ENCODE results near the gene TOMM6.

Gene TOMM6

GRCh38 chr6:41787219-41787917, at the start of gene TOMM6:
TSS of gene TOMM6 (plus strand) at chr6:41787694. CDS start at chr6:41787698, 4 bp downstream.
- DNase-seq (ENCODE audit: low read depth in 3 of 3, low spot score in 1 of 3) = peak; percentile 82 to 94 (median 86)

GRCh38 chr6:41739041-41739440, 48.5 kb upstream of the TOMM6 start:
- no peak for DNase-seq (ENCODE audit: low read depth in 3 of 3, low spot score in 1 of 3)

GRCh38 chr6:41740366-41741162, 46.9 kb upstream of the TOMM6 start:
- no peak for DNase-seq (ENCODE audit: low read depth in 3 of 3, low spot score in 1 of 3)

- no peak for DNase-seq (ENCODE audit: low read depth in 3 of 3, low spot score in 1 of 3)
These were observed 45.6 kb upstream of the TOMM6 start for GRCh38 chr6:41741625-41742490.

GRCh38 chr6:41743406-41744235, 43.9 kb upstream of the TOMM6 start:
- DNase-seq (ENCODE audit: low read depth in 3 of 3, low spot score in 1 of 3) = no peak

- DNase-seq (ENCODE audit: low read depth in 3 of 3, low spot score in 1 of 3) = no peak
These were observed 43.2 kb upstream of the TOMM6 start for GRCh38 chr6:41744236-41744787.

GRCh38 chr6:41746107-41746506, 41.4 kb upstream of the TOMM6 start:
- DNase-seq (ENCODE audit: low read depth in 3 of 3, low spot score in 1 of 3) = no peak

GRCh38 chr6:41747256-41748101, 40.0 kb upstream of the TOMM6 start, which contains the start of gene PGC:
TSS of gene PGC (minus strand) at chr6:41747397. CDS start at chr6:41747334, 63 bp downstream.
- no peak for DNase-seq (ENCODE audit: low read depth in 3 of 3, low spot score in 1 of 3)

GRCh38 chr6:41748102-41748477, 39.4 kb upstream of the TOMM6 start:
- no peak for DNase-seq (ENCODE audit: low read depth in 3 of 3, low spot score in 1 of 3)

- no peak for DNase-seq (ENCODE audit: low read depth in 3 of 3, low spot score in 1 of 3)
These were observed 39.0 kb upstream of the TOMM6 start for GRCh38 chr6:41748542-41748941.

- no peak for DNase-seq (ENCODE audit: low read depth in 3 of 3, low spot score in 1 of 3)
These were observed 37.1 kb upstream of the TOMM6 start for GRCh38 chr6:41750374-41750773.

GRCh38 chr6:41755895-41756294, 31.6 kb upstream of the TOMM6 start:
- DNase-seq (ENCODE audit: low read depth in 3 of 3, low spot score in 1 of 3) = no peak

- no peak for DNase-seq (ENCODE audit: low read depth in 3 of 3, low spot score in 1 of 3)
These were observed 31.1 kb upstream of the TOMM6 start for GRCh38 chr6:41756354-41756753.

- DNase-seq (ENCODE audit: low read depth in 3 of 3, low spot score in 1 of 3) = no peak
These were observed 30.2 kb upstream of the TOMM6 start for GRCh38 chr6:41757271-41757670.

GRCh38 chr6:41757931-41758640, 29.4 kb upstream of the TOMM6 start:
- DNase-seq (ENCODE audit: low read depth in 3 of 3, low spot score in 1 of 3) = no peak

- DNase-seq (ENCODE audit: low read depth in 3 of 3, low spot score in 1 of 3) = no peak
These were observed 28.9 kb upstream of the TOMM6 start for GRCh38 chr6:41758641-41759035.

GRCh38 chr6:41759106-41759904, 28.2 kb upstream of the TOMM6 start:
- DNase-seq (ENCODE audit: low read depth in 3 of 3, low spot score in 1 of 3) = no peak

Measured in stimulated activated CD4-positive, alpha-beta T cell treated with anti-CD3 and anti-CD28 coated beads, TNF-alpha, amount 100 ng/mL, for 1 hour (primary cell).